Measurements from ENCODE around the gene EIF3L.

DNA sequence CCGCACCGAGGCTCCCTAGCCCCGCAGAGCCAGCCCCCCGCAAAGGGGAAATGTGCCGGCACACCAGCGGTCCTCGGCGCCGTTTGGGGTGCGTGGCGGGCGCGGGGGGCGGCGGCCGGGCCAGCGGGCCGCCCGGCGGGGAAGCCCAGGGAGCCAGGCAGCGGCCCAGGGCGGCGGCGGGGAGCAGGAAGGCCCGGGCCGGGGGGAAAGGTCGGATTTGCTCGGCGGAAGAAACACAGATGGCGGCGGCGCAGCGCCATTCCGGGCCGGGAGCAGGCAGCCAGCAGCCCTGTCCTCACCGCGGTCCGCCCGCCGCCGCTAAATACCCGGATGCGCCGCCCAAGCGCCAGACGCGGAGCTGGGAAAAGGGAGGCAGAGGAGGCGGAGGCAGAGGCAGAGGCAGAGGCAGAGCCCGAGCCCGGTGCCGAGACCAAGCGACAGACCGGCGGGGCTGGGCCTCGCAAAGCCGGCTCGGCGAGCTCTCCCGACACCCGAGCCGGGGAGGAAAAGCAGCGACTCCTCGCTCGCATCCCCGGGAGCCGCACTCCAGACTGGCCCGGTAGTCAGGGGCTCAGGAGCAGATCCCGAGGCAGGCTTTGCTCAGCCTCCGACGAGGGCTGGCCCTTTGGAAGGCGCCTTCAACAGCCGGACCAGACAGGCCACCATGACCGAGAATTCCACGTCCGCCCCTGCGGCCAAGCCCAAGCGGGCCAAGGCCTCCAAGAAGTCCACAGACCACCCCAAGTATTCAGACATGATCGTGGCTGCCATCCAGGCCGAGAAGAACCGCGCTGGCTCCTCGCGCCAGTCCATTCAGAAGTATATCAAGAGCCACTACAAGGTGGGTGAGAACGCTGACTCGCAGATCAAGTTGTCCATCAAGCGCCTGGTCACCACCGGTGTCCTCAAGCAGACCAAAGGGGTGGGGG is 44.1 kb upstream of the EIF3L start:
- TF ChIP-seq POLR2A (IDR thresholded peaks at IDR 0.05), result peak; percentile 53
- TF ChIP-seq, protein P1, sequence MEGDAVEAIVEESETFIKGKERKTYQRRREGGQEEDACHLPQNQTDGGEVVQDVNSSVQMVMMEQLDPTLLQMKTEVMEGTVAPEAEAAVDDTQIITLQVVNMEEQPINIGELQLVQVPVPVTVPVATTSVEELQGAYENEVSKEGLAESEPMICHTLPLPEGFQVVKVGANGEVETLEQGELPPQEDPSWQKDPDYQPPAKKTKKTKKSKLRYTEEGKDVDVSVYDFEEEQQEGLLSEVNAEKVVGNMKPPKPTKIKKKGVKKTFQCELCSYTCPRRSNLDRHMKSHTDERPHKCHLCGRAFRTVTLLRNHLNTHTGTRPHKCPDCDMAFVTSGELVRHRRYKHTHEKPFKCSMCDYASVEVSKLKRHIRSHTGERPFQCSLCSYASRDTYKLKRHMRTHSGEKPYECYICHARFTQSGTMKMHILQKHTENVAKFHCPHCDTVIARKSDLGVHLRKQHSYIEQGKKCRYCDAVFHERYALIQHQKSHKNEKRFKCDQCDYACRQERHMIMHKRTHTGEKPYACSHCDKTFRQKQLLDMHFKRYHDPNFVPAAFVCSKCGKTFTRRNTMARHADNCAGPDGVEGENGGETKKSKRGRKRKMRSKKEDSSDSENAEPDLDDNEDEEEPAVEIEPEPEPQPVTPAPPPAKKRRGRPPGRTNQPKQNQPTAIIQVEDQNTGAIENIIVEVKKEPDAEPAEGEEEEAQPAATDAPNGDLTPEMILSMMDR (IDR thresholded peaks at IDR 0.05), result no peak
